ENCODE measurements around the gene AP1S3. TPM values are rescaled to one million over a fixed set of nuclear protein-coding genes. Genes with fewer than 3 reads are reported as not detected.
"Not testable (repeated sequence)": the region's sequence is repeated elsewhere in the genome, so short reads cannot be mapped to it uniquely, and the experiment has no call there.

Gene AP1S3
- total and polyA plus RNA-seq, 7 donors = 0.05 to 0.69 (median 0.10) TPM; not detected in 2

- H3K4me1 ChIP-seq = no peaks in the 10 kb centered on the region
- no peak for TF ChIP-seq CTCF (IDR thresholded peaks at IDR 0.05)
- no peak overlapping the region for H3K27ac ChIP-seq
- no peak for ATAC-seq
- 33 to 49% (median 36%) methylated on average over 6 of the region's 6 CpGs for WGBS, 3 donors
- H3K36me3 ChIP-seq (ENCODE audit: insufficient read depth in 1 of 2, low read depth in 1 of 2) = no peaks in the 10 kb centered on the region
- H3K4me3 ChIP-seq = no peak overlapping the region
- no peaks in the 10 kb centered on the region for H3K9me3 ChIP-seq
- intact Hi-C loops (cut with DNase I) = no loop called here
- no peaks in the 10 kb centered on the region for H3K27me3 ChIP-seq (ENCODE audit: insufficient read depth in 3 of 3, low read length in 2 of 3)
- DNase-seq = no peak
Measured at GRCh38 chr2:223765221-223765785, 72.1 kb downstream of the AP1S3 start.

GRCh38 chr2:223764796-223765195, 72.6 kb downstream of the AP1S3 start:
- intact Hi-C loops (cut with DNase I) = no loop called here
- Histone ChIP-seq H3K27ac (no peak overlapping the region), H3K36me3 (ENCODE audit: insufficient read depth in 1 of 2, low read depth in 1 of 2) (no peaks in the 10 kb centered on the region), H3K4me3 (no peak overlapping the region), H3K4me1 (no peaks in the 10 kb centered on the region), H3K9me3 (no peaks in the 10 kb centered on the region), H3K27me3 (ENCODE audit: insufficient read depth in 3 of 3, low read length in 2 of 3) (no peaks in the 10 kb centered on the region)
- 92 to 96% (median 94%) methylated on average over 1 of the region's 1 CpG for WGBS, 3 donors
- no peak for ATAC-seq
- DNase-seq = no peak
- no peak for TF ChIP-seq CTCF (IDR thresholded peaks at IDR 0.05)

GRCh38 chr2:223762853-223763252, 74.5 kb downstream of the AP1S3 start:
- TF ChIP-seq CTCF (IDR thresholded peaks at IDR 0.05) = no peak
- Histone ChIP-seq H3K4me3 (no peak overlapping the region), H3K36me3 (ENCODE audit: insufficient read depth in 1 of 2, low read depth in 1 of 2) (no peaks in the 10 kb centered on the region), H3K9me3 (no peaks in the 10 kb centered on the region), H3K27ac (no peak overlapping the region), H3K4me1 (no peaks in the 10 kb centered on the region), H3K27me3 (ENCODE audit: insufficient read depth in 3 of 3, low read length in 2 of 3) (no peaks in the 10 kb centered on the region)
- intact Hi-C loops (cut with DNase I) = no loop called here
- DNase-seq = no peak
- no peak for ATAC-seq
- WGBS, 3 donors = 96 to 100% (median 98%) methylated on average over 1 of the region's 1 CpG

- H3K4me1 ChIP-seq; H3K9me3 ChIP-seq; H3K4me3 ChIP-seq; H3K36me3 ChIP-seq (ENCODE audit: insufficient read depth in 1 of 2, low read depth in 1 of 2); intact Hi-C loops (cut with DNase I); DNase-seq; ATAC-seq; H3K27me3 ChIP-seq (ENCODE audit: insufficient read depth in 3 of 3, low read length in 2 of 3); H3K27ac ChIP-seq: not testable (repeated sequence)
- WGBS, 3 donors = 93 to 96% (median 94%) methylated on average over 7 of the region's 7 CpGs
Measured at GRCh38 chr2:223761746-223762145, 75.6 kb downstream of the AP1S3 start.

GRCh38 chr2:223760838-223761502, 76.4 kb downstream of the AP1S3 start:
- intact Hi-C loops (cut with DNase I) = no loop called here
- Histone ChIP-seq H3K36me3 (ENCODE audit: insufficient read depth in 1 of 2, low read depth in 1 of 2) (no peaks in the 10 kb centered on the region), H3K4me3 (no peak overlapping the region), H3K27ac (no peak overlapping the region), H3K27me3 (ENCODE audit: insufficient read depth in 3 of 3, low read length in 2 of 3) (no peaks in the 10 kb centered on the region), H3K9me3 (no peaks in the 10 kb centered on the region), H3K4me1 (no peaks in the 10 kb centered on the region)
- 70 to 80% (median 75%) methylated on average over 8 of the region's 8 CpGs for WGBS, 3 donors
- no peak for ATAC-seq
- no peak for TF ChIP-seq CTCF (IDR thresholded peaks at IDR 0.05)
- DNase-seq = no peak

Measured in psoas muscle (tissue), 8 donors.